Sigmoid colon (tissue), 7 donors: ENCODE results near the gene VIP. TPM values are rescaled to one million over a fixed set of nuclear protein-coding genes. Genes with fewer than 3 reads are reported as not detected.

Experiments used
- DNase-seq: peaks from one replicate; pipeline ENCODE4 v3.0.0-alpha.2; 2019
- H3K27ac ChIP-seq, 4 donors: fragments of 200-600 bp; sonication (generic); one replicate each; pipeline ENCODE4 v1.5.1; 2016 to 2019; ENCODE audit warnings: mild to moderate bottlenecking in 1 of 4
- H3K27me3 ChIP-seq, 3 donors: fragments of 200-600 bp; sonication (generic); one replicate each; pipeline ENCODE4 v1.5.1; 2019; ENCODE audit warnings: mild to moderate bottlenecking in 1 of 3
- H3K36me3 ChIP-seq, 4 donors: fragments of 200-600 bp; sonication (generic); one replicate each; pipeline ENCODE4 v1.5.1; 2016 to 2019
- H3K4me1 ChIP-seq, 4 donors: fragments of 200-600 bp; sonication (generic); one replicate each; pipeline ENCODE4 v1.5.1; 2017 to 2019
- H3K4me3 ChIP-seq, 4 donors: fragments of 200-600 bp; sonication (generic); one replicate each; pipeline ENCODE4 v1.5.1; 2017 to 2019; ENCODE audit warnings: mild to moderate bottlenecking in 2 of 4, moderate library complexity in 1 of 4
- H3K9me3 ChIP-seq, 4 donors: fragments of 200-600 bp in 3 of 4; sonication (generic) in 3 of 4; one replicate each; pipeline versions ENCODE4 v1.5.1 to v1.6.1; 2013 to 2019
- EP300 ChIP-seq, 4 donors: sonication (generic); formaldehyde crosslinking; IDR thresholded peaks; one replicate each; pipeline ENCODE4 v1.6.1; 2017; ENCODE audit warnings: antibody characterized with exemption in 4 of 4
- POLR2A ChIP-seq, 2 donors: fragments of 450-650 bp; IDR thresholded peaks; one replicate each; pipeline ENCODE4 v1.6.1; 2016; ENCODE audit warnings: antibody characterized with exemption in 2 of 2, mild to moderate bottlenecking in 2 of 2, moderate library complexity in 2 of 2
- POLR2AphosphoS5 ChIP-seq, 4 donors: sonication (generic); formaldehyde crosslinking; IDR thresholded peaks; one replicate each; pipeline ENCODE4 v1.6.1; 2017; ENCODE audit warnings: antibody characterized with exemption in 4 of 4
- WGBS, 2 donors: extraction: QIAGEN DNeasy Blood & Tissue Kit; methylation state at CpG; one replicate each; pipeline ENCODE4 v1.1.7; 2013; 5-methylcytosine and 5-hydroxymethylcytosine counted together
- intact Hi-C: fragments of 100-400 bp; cut with DNase I; formaldehyde crosslinking; loops from one replicate; pipeline ENCODE4 v1.15.1; 2023
- polyA plus RNA-seq, 3 donors: library from polyadenylated mRNA; stranded (reverse); fragments of 200-250 nt; gene quantifications; one replicate each; pipeline ENCODE4 v1.2.3, GENCODE V29; 2013
- total RNA-seq, 4 donors: library from RNA; depleted of rRNA; stranded (reverse); fragments of >200 nt; gene quantifications; one replicate each; pipeline ENCODE4 v1.1.0, GENCODE V29; 2016
- TF ChIP-seq, protein P1 (sequence below), 4 experiments: fragments of 450-650 bp in 3 of 4; fragments of 200-600 bp in 1 of 4; IDR thresholded peaks; one replicate each; pipeline ENCODE4 v1.5.1; 2016 to 2019; ENCODE audit warnings: antibody characterized with exemption in 4 of 4, mild to moderate bottlenecking in 3 of 4, moderate library complexity in 2 of 4
- donor health status: healthy with polysubstance abuse.
- donor health status: Bipolar disorder and iron deficiency.
- donor health status: healthy.

The VIP gene
- total and polyA plus RNA-seq, 7 donors = 18.8 to 156 (median 41.3) TPM; not detected in 2

DNA sequence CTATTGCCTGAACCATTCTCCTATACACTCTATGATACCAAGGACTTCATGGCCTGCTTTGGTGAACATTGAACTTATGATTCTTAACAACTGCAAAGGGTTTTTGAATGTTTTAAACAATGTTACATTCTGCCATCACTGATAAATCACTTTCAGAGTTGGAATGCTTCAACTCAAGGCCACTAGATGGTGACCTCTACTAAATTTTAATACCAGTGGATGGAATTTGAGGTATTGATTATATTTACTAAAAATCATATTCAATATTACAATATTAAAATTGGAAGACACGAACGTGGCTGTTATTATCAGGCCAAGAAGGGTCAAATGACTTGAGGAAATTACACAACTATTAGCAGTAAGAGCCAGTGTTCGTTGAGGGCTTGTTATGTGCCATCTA is 34.3 kb upstream of the VIP start:
- Histone ChIP-seq H3K27me3 (no peaks in the 10 kb centered on the region), H3K36me3 (no peaks in the 10 kb centered on the region), H3K4me1 (no peaks in the 10 kb centered on the region), H3K4me3 (no peak overlapping the region), H3K9me3 (peaks cover 0 to 2% (median 0%) of the 10 kb centered on the region in 4 donors), H3K27ac (no peak overlapping the region)
- WGBS, 2 donors = 65 to 76% methylated on average over 3 of the region's 3 CpGs
- DNase-seq = no peak
- TF ChIP-seq POLR2AphosphoS5 (IDR thresholded peaks at IDR 0.05) = no peak
- no peak for TF ChIP-seq EP300 (IDR thresholded peaks at IDR 0.05)
- TF ChIP-seq, protein P1, sequence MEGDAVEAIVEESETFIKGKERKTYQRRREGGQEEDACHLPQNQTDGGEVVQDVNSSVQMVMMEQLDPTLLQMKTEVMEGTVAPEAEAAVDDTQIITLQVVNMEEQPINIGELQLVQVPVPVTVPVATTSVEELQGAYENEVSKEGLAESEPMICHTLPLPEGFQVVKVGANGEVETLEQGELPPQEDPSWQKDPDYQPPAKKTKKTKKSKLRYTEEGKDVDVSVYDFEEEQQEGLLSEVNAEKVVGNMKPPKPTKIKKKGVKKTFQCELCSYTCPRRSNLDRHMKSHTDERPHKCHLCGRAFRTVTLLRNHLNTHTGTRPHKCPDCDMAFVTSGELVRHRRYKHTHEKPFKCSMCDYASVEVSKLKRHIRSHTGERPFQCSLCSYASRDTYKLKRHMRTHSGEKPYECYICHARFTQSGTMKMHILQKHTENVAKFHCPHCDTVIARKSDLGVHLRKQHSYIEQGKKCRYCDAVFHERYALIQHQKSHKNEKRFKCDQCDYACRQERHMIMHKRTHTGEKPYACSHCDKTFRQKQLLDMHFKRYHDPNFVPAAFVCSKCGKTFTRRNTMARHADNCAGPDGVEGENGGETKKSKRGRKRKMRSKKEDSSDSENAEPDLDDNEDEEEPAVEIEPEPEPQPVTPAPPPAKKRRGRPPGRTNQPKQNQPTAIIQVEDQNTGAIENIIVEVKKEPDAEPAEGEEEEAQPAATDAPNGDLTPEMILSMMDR (IDR thresholded peaks at IDR 0.05) = no peak
- TF ChIP-seq POLR2A (IDR thresholded peaks at IDR 0.05) = no peak
- intact Hi-C loops = no loop called here

DNA sequence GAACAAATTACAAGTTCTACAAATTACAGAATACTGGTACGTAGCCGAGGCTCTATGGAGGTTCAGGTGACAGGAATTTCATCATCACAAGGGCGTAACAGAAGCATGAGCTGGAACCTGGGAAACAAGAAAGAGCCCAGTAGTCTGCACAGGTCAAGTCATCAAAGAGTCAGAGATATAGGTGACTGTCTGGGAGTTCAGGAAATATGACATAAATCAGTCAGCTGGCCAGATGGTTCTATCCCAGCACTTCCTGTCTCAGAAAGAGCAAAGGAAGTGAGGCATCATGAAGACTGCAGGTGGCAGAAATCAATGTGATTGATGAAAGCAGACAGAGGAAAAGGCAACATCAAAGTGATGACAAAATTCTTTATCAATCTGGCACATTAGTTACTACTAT is 29.6 kb upstream of the VIP start:
- no peaks in the 10 kb centered on the region for H3K9me3 ChIP-seq
- H3K4me1 ChIP-seq = no peaks in the 10 kb centered on the region
- no peaks in the 10 kb centered on the region for H3K36me3 ChIP-seq
- no peak overlapping the region for H3K27ac ChIP-seq
- no peak overlapping the region for H3K4me3 ChIP-seq
- intact Hi-C loops = no loop called here
- TF ChIP-seq POLR2AphosphoS5 (IDR thresholded peaks at IDR 0.05) = no peak
- TF ChIP-seq POLR2A (IDR thresholded peaks at IDR 0.05) = no peak
- TF ChIP-seq, protein P1 (IDR thresholded peaks at IDR 0.05) = no peak
- no peak for TF ChIP-seq EP300 (IDR thresholded peaks at IDR 0.05)
- WGBS, 2 donors = 72 to 81% methylated on average over 3 of the region's 3 CpGs
- no peak for DNase-seq
- H3K27me3 ChIP-seq = no peaks in the 10 kb centered on the region

DNA sequence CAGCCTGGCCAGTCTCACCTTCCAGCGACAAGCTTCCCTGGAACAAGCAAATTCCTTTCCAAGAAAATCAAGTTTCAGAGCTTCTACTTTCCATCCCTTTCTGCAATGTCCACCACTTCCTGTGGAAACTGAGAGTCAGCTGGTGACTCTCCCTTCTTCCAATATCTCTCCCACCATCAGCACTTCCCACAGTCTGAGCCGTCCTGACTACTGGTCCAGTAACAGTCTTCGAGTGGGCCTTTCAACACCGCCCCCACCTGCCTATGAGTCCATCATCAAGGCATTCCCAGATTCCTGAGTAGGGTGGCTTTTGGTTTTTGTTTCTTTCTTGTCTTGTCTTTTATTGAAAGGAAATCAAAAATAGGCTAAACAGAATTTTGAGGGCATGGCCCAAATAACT is 28.6 kb upstream of the VIP start:
- no peaks in the 10 kb centered on the region for H3K9me3 ChIP-seq
- no peaks in the 10 kb centered on the region for H3K27me3 ChIP-seq
- no peak overlapping the region for H3K4me3 ChIP-seq
- TF ChIP-seq, protein P1 (IDR thresholded peaks at IDR 0.05) = no peak
- no peak for TF ChIP-seq POLR2A (IDR thresholded peaks at IDR 0.05)
- TF ChIP-seq EP300 (IDR thresholded peaks at IDR 0.05) = no peak
- no peak for TF ChIP-seq POLR2AphosphoS5 (IDR thresholded peaks at IDR 0.05)
- no peaks in the 10 kb centered on the region for H3K36me3 ChIP-seq
- WGBS, 2 donors = 90 to 94% methylated on average over 4 of the region's 4 CpGs
- no peaks in the 10 kb centered on the region for H3K4me1 ChIP-seq
- no peak overlapping the region for H3K27ac ChIP-seq
- DNase-seq = no peak
- intact Hi-C loops = no loop called here

DNA sequence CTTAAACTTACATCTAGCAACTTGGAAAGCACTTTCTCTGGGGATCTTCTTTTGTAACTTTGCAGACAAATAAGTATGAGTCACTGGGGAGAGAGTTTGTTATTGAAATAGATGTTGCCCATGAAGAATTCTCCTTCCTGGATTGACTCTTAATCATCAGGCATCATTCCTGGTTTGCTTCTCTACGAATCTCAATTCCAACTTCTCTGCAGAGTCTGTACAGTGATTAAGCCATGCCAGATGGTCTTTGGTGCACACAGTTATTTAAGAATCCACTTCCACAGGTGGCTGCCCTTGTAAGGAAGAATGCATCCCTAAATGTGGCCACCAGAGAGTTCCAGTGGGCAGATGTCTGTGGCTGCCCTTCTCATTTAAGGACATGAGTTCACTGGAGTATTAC is 27.2 kb upstream of the VIP start:
- intact Hi-C loops = no loop called here

More for the DNA sequence above, 27.2 kb upstream of the VIP start:
- Histone ChIP-seq H3K27ac (no peak overlapping the region), H3K4me3 (no peak overlapping the region), H3K9me3 (no peaks in the 10 kb centered on the region), H3K4me1 (no peaks in the 10 kb centered on the region), H3K27me3 (no peaks in the 10 kb centered on the region), H3K36me3 (no peaks in the 10 kb centered on the region)
- TF ChIP-seq EP300 (IDR thresholded peaks at IDR 0.05) = no peak
- TF ChIP-seq, protein P1 (IDR thresholded peaks at IDR 0.05) = no peak
- no peak for TF ChIP-seq POLR2A (IDR thresholded peaks at IDR 0.05)
- no peak for TF ChIP-seq POLR2AphosphoS5 (IDR thresholded peaks at IDR 0.05)
- DNase-seq = no peak
- WGBS, 2 donors = 63 to 82% methylated on average over 1 of the region's 1 CpG
